GM12878 (cell line): ENCODE results near the gene SSUH2. TPM values are rescaled to one million over a fixed set of nuclear protein-coding genes. Genes with fewer than 3 reads are reported as not detected.

ENCODE experiments used
- ATAC-seq: fragments of 200-7000 bp; cut with Tn5 transposase; 3 replicates; pipeline ENCODE4 v1.9.1; 2020; ENCODE audit warnings: mild to moderate bottlenecking, moderate library complexity
- BruUV-seq: library from RNA; stranded (reverse); fragments of 400-500 nt; replicated peaks from 2 replicates; lab custom pipeline; 2021; lab: Mats Ljungman, UMichigan
- CTCF ChIA-PET: fragments of 300-600 bp; sonication (Branson Sonifier 250); formaldehyde crosslinking; extraction: SDS; loops from one replicate; lab custom pipeline; 2021; ENCODE audit warnings: inconsistent platforms; lab: Yijun Ruan, JAX
- POLR2A ChIA-PET: fragments of 350-600 bp; formaldehyde crosslinking; extraction: SDS; loops from one replicate; lab custom pipeline; 2021; ENCODE audit warnings: inconsistent platforms; lab: Charles Lee
- RAD21 ChIA-PET: fragments of 300-600 bp; sonication (Branson Sonifier 250); formaldehyde crosslinking; loops from one replicate; lab custom pipeline; 2023; ENCODE audit warnings: antibody characterized with exemption; ENCODE audit not compliant: unreplicated experiment; lab: Charles Lee
- SMC1A ChIA-PET: fragments of 300-600 bp; sonication (Branson Sonifier 250); formaldehyde crosslinking; loops from one replicate; lab custom pipeline; 2023; ENCODE audit not compliant: unreplicated experiment, uncharacterized antibody; lab: Charles Lee
- DNase-seq: peaks from one replicate; pipeline ENCODE4 v3.0.0-alpha.2; 2011; ENCODE audit warnings: low read depth, low spot score
- FAIRE-seq: peaks from 3 replicates; lab custom pipeline; 2011; peaks lifted over from hg19 to GRCh38; lab: Jason Lieb, UNC
- H2AFZ ChIP-seq: 2 replicates; pipeline ENCODE4 v1.6.0; 2011; ENCODE audit warnings: low read depth, low read length, control low read depth; ENCODE audit not compliant: control insufficient read depth
- H3K27ac ChIP-seq: 2 replicates; pipeline ENCODE4 v1.5.1; 2011; ENCODE audit warnings: control low read depth; ENCODE audit not compliant: control insufficient read depth, insufficient read depth
- H3K27me3 ChIP-seq, 2 experiments: replicated peaks in 1 of 2; 2 replicates each; pipeline versions ENCODE4 v1.6.0 to v1.6.1; 2011; ENCODE audit warnings: low read length in 1 of 2; ENCODE audit not compliant: control insufficient read depth in 2 of 2, insufficient read depth in 2 of 2
- H3K36me3 ChIP-seq, 2 experiments: 2 replicates each; pipeline ENCODE4 v1.5.1; 2011; ENCODE audit warnings: low read length in 1 of 2; ENCODE audit not compliant: control insufficient read depth in 2 of 2, insufficient read depth in 2 of 2
- H3K4me1 ChIP-seq: 2 replicates; pipeline ENCODE4 v1.6.1; 2011; ENCODE audit warnings: mild to moderate bottlenecking, low read length, moderate library complexity, mixed read lengths; ENCODE audit not compliant: control insufficient read depth, insufficient read depth
- H3K4me2 ChIP-seq: 2 replicates; pipeline ENCODE4 v1.6.0; 2011; ENCODE audit warnings: control low read depth; ENCODE audit not compliant: control insufficient read depth, insufficient read depth
- H3K4me3 ChIP-seq: fragments of 200-600 bp; sonication (generic); 2 replicates; pipeline ENCODE4 v1.5.1; 2016
- H3K79me2 ChIP-seq: 2 replicates; pipeline ENCODE4 v1.6.0; 2011; ENCODE audit warnings: low read length; ENCODE audit not compliant: control insufficient read depth, insufficient read depth
- H3K9ac ChIP-seq: 2 replicates; pipeline ENCODE4 v1.8.0; 2011; ENCODE audit warnings: low read length, control low read depth, mixed read lengths; ENCODE audit not compliant: control insufficient read depth, insufficient read depth
- H3K9me3 ChIP-seq: replicated peaks from 3 replicates; pipeline ENCODE4 v1.5.1; 2011; ENCODE audit warnings: mild to moderate bottlenecking, low read length; ENCODE audit not compliant: control insufficient read depth, insufficient read depth
- H4K20me1 ChIP-seq: 2 replicates; pipeline ENCODE4 v1.6.0; 2011; ENCODE audit not compliant: control insufficient read depth, insufficient read depth
- BHLHE40 ChIP-seq, 2 experiments: fragments of 450-650 bp in 1 of 2; IDR thresholded peaks; 2 replicates each; pipeline ENCODE4 v1.6.1; 2011 to 2017; ENCODE audit warnings: low read depth in 2 of 2, borderline replicate concordance in 1 of 2, improper control_type of control experiment in 1 of 2, low read length in 1 of 2, mild to moderate bottlenecking in 1 of 2
- BMI1 ChIP-seq: fragments of 450-650 bp; IDR thresholded peaks from 2 replicates; pipeline ENCODE4 v1.6.1; 2016; ENCODE audit warnings: mild to moderate bottlenecking, moderate library complexity, borderline replicate concordance
- CREM ChIP-seq: IDR thresholded peaks from 2 replicates; pipeline ENCODE4 v1.6.1; 2014; ENCODE audit warnings: antibody characterized with exemption, low read depth
- EP300 ChIP-seq, 2 experiments: fragments of 150-350 bp in 1 of 2; IDR thresholded peaks; 2 replicates each; pipeline ENCODE4 v1.6.1; 2011 to 2012; ENCODE audit warnings: low read depth in 2 of 2, low read length in 2 of 2, borderline replicate concordance in 1 of 2, improper control_type of control experiment in 1 of 2, inconsistent platforms in 1 of 2; ENCODE audit not compliant: control insufficient read depth in 1 of 2
- GABPA ChIP-seq: IDR thresholded peaks from 2 replicates; pipeline ENCODE4 v1.6.1; 2014; ENCODE audit warnings: antibody characterized with exemption, low read depth, mild to moderate bottlenecking, inconsistent platforms
- IKZF2 ChIP-seq, 2 experiments: fragments of 450-650 bp; IDR thresholded peaks; 2 replicates each; pipeline ENCODE4 v1.6.1; 2017; ENCODE audit warnings: mild to moderate bottlenecking in 2 of 2, moderate library complexity in 2 of 2
- JUND ChIP-seq: IDR thresholded peaks from 2 replicates; pipeline ENCODE4 v1.6.1; 2012; ENCODE audit warnings: low read depth, mild to moderate bottlenecking, low read length, improper control_type of control experiment, moderate library complexity
- MEF2A ChIP-seq: IDR thresholded peaks from 2 replicates; pipeline ENCODE4 v1.6.1; 2011; ENCODE audit warnings: low read depth, mild to moderate bottlenecking, low read length, moderate library complexity; ENCODE audit not compliant: insufficient read depth
- NFXL1 ChIP-seq: fragments of 450-650 bp; IDR thresholded peaks from 2 replicates; pipeline ENCODE4 v1.6.1; 2017; ENCODE audit warnings: antibody characterized with exemption, mild to moderate bottlenecking, borderline replicate concordance
- NFYB ChIP-seq: IDR thresholded peaks from 2 replicates; pipeline ENCODE4 v1.6.1; 2011; ENCODE audit warnings: low read depth, mild to moderate bottlenecking, low read length, improper control_type of control experiment, moderate library complexity; ENCODE audit not compliant: insufficient read depth
- NKRF ChIP-seq: fragments of 450-650 bp; conservative IDR thresholded peaks from 2 replicates; pipeline ENCODE4 v1.6.1; 2017; ENCODE audit warnings: mild to moderate bottlenecking, moderate library complexity
- PAX5 ChIP-seq: IDR thresholded peaks from 2 replicates; pipeline ENCODE4 v1.6.1; 2011; ENCODE audit warnings: low read depth, low read length, borderline replicate concordance
- PML ChIP-seq: IDR thresholded peaks from 2 replicates; pipeline ENCODE4 v1.6.1; 2012; ENCODE audit warnings: low read length, inconsistent platforms
- SP1 ChIP-seq: IDR thresholded peaks from one replicate; pipeline ENCODE4 v1.6.1; 2011; ENCODE audit warnings: low read depth, low read length
- TCF7 ChIP-seq: IDR thresholded peaks from 2 replicates; pipeline ENCODE4 v1.6.1; 2014; ENCODE audit warnings: antibody characterized with exemption, borderline replicate concordance
- WRNIP1 ChIP-seq: IDR thresholded peaks from 2 replicates; pipeline ENCODE4 v1.6.1; 2011; ENCODE audit warnings: low read depth, low read length, improper control_type of control experiment, borderline replicate concordance
- YY1 ChIP-seq: IDR thresholded peaks from 2 replicates; pipeline ENCODE4 v1.6.1; 2011; ENCODE audit warnings: low read depth, mild to moderate bottlenecking, low read length
- ZNF384 ChIP-seq: IDR thresholded peaks from 2 replicates; pipeline ENCODE4 v1.6.1; 2012; ENCODE audit warnings: low read depth, mild to moderate bottlenecking, low read length, improper control_type of control experiment, borderline replicate concordance
- WGBS: methylation state at CpG from one replicate; pipeline ENCODE4 v1.1.6; 2016; ENCODE audit warnings: low lambda C conversion rate; ENCODE audit not compliant: insufficient replicate concordance, insufficient coverage; ENCODE audit errors: missing lambda C conversion rate; 5-methylcytosine and 5-hydroxymethylcytosine counted together
- in situ Hi-C: fragments of 300-500 bp; cut with MboI; formaldehyde crosslinking; loops from 9 replicates; pipeline ENCODE4 v1.14.3; 2018; ENCODE audit warnings: mixed read lengths
- intact Hi-C: fragments of 100-400 bp; cut with micrococcal nuclease; formaldehyde crosslinking; loops from one replicate; pipeline ENCODE4 v1.14.2; 2022; ENCODE audit not compliant: unreplicated experiment
- polyA plus RNA-seq, 11 experiments: library from polyadenylated mRNA; depleted of rRNA in 4 of 11; unstranded in 6 of 11; stranded (reverse) in 5 of 11; fragments of >200 nt; fragmentation: Nextera tagmentation in 4 of 11; fragmentation: Illumina TruSeq in 1 of 11; extraction: Ambion mirVana in 4 of 11; extraction: Trizol in 1 of 11; gene quantifications; 1 replicate in 1 of 11; 2 replicates in 10 of 11; pipeline versions ENCODE4 v1.2.1 to v1.2.3, GENCODE V29; 2011 to 2016; ENCODE audit warnings: inconsistent platforms in 2 of 11, missing spikeins in 2 of 11, low read depth in 1 of 11
- total RNA-seq, 4 experiments: library from RNA; depleted of rRNA in 3 of 4; stranded (reverse); fragments of >200 nt in 3 of 4; fragmentation: Illumina TruSeq in 1 of 4; extraction: Trizol in 1 of 4; gene quantifications; 2 replicates each; pipeline versions ENCODE4 v1.2.1 to v1.2.3, GENCODE V29; 2013 to 2021

SSUH2 gene
- total and polyA plus RNA-seq, 10 of the 15 experiments (the other 5 are each of a cell fraction or from before 2014, with no cell fraction given) = 0.09 to 0.26 TPM; not detected in 8

- H3K9me3 ChIP-seq = no peaks in the 10 kb centered on the region
- RAD21 ChIA-PET = no interaction called here
- peak overlapping the region; percentile 33; the same call in 1 of the 2 replicates for H2AFZ ChIP-seq
- H3K27ac ChIP-seq = no peak overlapping the region
- peaks cover 12% of the 10 kb centered on the region for H3K4me1 ChIP-seq
- no peaks in the 10 kb centered on the region for H3K36me3 ChIP-seq
- H3K27me3 ChIP-seq = no peaks in the 10 kb centered on the region
- FAIRE-seq = peak; percentile 76
- H3K9ac ChIP-seq = no peak overlapping the region
- H3K4me3 ChIP-seq = peak overlapping the region; percentile 10; the same call in 1 of the 2 replicates
- ATAC-seq = peak; percentile 91
- SMC1A ChIA-PET = no interaction called here
- H3K79me2 ChIP-seq = no peaks in the 10 kb centered on the region
- peak; percentile 45 for DNase-seq
- H4K20me1 ChIP-seq = no peaks in the 10 kb centered on the region
- CTCF ChIA-PET = interaction anchor here (1.4 kb wide), 1 partner anchor 155 kb away, joined by 3 read pairs; no protein-coding TSS in a partner anchor
- H3K4me2 ChIP-seq = peak overlapping the region; percentile 35
- POLR2A ChIA-PET = interaction anchor here (1.0 kb wide), 1 partner anchor 32 kb away, joined by 3 read pairs; no protein-coding TSS in a partner anchor
- in situ Hi-C loops (no loop called here), intact Hi-C loops (no loop called here)
- 29% methylated on average over 12 of the region's 12 CpGs for WGBS
- no TSS peak for BruUV-seq
- TF ChIP-seq GABPA (no peak), IKZF2 (IDR thresholded peaks at IDR 0.05) (peak; percentile 66 to 73), MEF2A (peak; percentile 93), NKRF (no peak), NFXL1 (0 out of 2 replicates have a peak, but pooled peaks have one; percentile 70), YY1 (0 out of 2 replicates have a peak, but pooled peaks have one; percentile 21), PML (no peak), EP300 (IDR thresholded peaks at IDR 0.05; ENCODE audit: borderline replicate concordance in 1 of 2, control insufficient read depth in 1 of 2, low read depth in 2 of 2, low read length in 2 of 2) (peak; percentile 74 to 93; a peak in 3 of 4 replicates), WRNIP1 (no peak), NFYB (no peak), ZNF384 (peak; percentile 65), BHLHE40 (IDR thresholded peaks at IDR 0.05; ENCODE audit: borderline replicate concordance in 1 of 2, low read depth in 2 of 2, low read length in 1 of 2) (peak; percentile 15 to 60; a peak in 2 of 4 replicates), CREM (peak; percentile 59; the same call in 1 of the 2 replicates), BMI1 (peak; percentile 88), SP1 (peak; percentile 34), TCF7 (peak; percentile 27; the same call in 1 of the 2 replicates), PAX5 (peak; percentile 75; the same call in 1 of the 2 replicates), JUND (peak; percentile 12; the same call in 1 of the 2 replicates)
Observed at GRCh38 chr3:8658306-8659212, 14.0 kb upstream of the SSUH2 start.
